NCI-H2171 treated with DMSO at 0.1 percent for 48 hours (cell line): ENCODE measurements around the gene JUN.

Source experiments
- DNase-seq: peaks from one replicate; lab custom pipeline; 2025; lab: John Stamatoyannopoulos, UW

The JUN gene

DNA sequence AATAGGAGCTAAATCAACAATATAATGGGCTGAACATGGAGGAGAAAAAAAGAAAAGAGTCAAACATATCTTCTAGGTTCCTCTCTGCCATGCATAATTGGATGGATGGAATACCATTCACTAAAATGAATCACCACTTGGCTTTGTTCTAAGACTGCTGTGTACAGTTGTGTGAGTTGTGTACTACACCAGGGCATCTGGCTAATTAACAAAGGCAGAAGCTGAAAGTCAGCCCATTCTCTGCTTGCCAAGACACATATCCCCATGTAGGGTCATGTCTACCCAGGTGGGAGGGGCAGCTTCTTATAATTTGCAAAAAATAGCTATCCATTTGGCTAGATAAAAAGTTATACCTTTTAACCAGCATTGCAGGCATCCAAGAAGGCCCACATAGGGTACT, 21.0 kb downstream of the JUN start:
- no peak for DNase-seq

DNA sequence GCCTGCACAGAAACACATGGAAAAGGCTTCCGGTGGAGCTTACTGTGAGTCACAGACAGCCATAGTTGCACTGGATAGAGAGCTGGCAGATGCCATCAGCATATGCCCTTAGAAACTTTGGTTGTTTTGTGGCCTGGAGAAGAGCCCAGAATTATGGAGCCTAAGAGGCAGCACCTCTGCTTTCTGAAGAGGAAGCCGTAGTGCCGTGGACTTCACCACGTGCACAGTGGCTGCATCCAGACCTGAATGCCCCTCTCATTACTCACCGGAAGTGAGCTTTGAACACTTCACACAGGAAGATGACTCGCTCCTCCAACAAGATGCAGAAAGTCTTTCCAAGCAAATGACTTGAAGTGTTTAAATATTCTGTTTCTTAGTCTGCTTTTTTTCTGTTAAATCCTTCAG, 28.4 kb downstream of the JUN start:
- peak; percentile 14 for DNase-seq

DNA sequence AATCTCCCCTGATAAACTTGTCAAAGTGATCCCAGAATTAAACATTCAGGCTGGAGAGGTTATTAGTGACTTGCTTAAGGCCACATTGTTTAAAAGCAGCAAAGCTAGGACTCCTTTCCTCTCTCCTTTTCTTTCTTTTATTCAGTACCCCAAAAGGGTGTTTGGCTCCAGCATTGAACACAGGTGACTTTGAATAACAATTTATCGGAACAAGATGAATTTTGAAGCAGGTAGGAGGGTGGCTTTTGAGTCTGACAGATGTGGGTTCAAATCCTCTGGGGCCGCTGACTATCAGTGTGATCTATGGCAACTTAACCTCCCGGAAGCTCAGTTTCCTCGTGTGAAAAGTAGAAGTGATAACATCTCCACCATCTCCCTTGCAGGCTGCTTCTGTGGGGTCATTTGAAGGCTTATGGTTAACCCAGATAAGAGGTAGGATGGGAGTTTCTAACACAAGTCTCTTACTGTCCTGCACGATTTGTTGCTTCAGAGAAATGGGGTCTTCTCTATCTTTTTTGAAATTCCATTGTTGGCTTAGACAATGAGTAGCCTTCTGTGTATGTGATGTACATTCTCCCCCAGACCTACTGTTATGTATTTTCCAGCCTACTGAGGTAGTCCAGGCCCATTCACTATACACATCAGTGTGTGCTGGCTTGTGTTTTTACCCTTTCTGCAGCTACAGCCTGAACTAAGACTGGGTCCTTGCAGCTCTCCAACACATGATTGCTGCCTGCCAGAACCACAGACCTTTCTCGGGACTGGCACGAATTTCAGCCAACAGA, 29.0 kb downstream of the JUN start:
- no peak for DNase-seq

DNA sequence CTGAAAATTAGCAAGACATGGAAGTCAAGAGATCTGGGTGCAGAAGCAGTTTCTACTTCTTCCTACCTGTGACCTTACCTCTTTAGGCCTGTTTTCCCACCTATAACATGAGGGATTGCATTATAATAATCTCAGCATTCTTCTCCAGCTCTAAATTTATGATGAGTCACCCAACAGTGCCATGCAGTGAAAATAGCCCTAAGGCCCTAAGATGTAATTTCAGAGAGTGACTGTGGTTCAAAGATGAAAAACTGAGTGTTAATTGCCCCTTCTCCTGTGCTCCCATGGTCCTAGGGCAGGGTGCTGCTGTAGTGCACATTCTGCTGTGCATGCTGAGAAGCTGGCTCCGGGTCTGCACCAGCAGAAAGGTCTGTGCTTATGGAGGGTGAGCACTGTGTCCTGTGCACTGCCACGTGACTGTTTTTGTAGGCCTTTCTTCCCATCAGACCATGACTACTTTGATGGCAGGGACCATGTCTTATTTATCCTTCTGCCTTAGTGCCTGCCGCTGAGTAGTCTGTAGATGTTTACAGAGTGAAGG, 29.7 kb downstream of the JUN start:
- DNase-seq = no peak

DNA sequence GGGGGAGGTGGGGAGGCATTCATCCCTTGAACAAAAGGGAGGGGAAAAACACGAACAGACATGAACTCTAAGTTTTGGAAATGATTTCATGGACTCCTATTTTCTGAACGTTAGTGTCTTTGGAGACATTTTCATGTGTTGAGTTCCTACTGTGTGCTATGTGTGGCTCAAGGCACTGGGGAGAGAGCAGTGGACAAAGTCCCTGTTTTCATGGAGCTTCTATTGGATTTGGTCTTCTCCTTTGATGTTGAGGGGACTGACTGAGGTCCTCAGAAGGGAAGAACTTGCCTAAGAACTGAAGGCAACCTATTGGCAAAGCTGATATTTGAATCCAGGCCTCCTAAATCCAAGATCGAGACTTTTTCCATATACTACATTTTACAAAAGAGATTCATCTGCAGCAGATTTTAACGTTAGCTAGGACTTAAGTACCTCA, 30.4 kb downstream of the JUN start:
- no peak for DNase-seq

DNA sequence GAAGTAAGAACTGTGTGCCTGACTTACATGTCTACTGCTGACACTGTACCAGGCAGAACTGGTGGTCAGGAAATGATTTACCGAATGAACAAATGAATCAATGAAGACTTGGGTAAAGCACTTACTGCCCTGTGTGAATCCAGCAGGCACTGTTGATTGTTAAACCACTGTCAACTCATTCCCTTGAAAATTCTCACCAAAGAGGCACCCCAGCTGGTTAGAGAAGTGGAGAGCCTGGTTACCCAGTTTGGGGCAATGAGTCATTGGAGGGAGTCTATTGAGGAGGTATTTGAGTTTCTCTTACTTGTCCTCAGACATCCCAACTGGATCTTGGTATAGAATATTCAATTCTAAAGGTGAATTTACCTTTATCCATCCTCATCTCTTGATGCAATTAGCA, 34.2 kb downstream of the JUN start:
- DNase-seq = no peak

DNA sequence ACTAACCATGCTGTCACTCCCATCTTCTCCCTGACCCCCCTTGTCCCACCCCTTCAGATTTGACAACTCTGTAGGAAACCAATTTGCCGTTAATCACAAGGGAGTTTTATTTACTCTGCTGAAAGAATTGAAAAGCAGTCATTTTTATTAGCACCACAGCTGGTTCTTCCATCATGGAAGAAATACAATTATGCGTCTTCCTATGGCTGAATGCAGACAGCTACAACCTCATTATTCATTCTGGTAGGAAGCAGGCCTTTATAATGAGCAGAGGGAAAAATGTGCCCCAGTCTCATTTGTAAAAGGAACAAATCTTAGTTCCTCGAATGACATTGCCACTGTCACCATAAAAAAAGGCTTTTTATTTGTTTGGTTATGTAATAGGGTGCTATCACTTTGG, 35.2 kb downstream of the JUN start:
- no peak for DNase-seq

DNA sequence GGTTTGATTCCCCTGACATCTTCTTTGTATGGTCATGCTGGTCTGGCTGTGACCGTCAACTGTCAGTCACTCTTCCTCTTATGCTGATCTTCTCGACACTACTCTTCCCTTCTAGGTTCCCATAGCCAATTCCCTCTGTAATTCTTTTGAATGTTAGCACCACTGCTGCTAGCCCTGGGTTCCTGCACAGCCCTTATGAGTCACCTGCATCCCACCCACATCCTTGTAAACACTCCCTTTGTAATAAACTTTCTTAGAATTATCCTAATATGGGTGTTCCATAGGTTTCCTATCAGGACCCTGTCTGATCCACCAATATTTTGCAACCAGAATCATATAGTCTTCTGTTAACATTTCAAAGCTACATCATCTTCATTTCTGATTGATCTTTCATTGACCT, 37.1 kb downstream of the JUN start:
- no peak for DNase-seq

DNA sequence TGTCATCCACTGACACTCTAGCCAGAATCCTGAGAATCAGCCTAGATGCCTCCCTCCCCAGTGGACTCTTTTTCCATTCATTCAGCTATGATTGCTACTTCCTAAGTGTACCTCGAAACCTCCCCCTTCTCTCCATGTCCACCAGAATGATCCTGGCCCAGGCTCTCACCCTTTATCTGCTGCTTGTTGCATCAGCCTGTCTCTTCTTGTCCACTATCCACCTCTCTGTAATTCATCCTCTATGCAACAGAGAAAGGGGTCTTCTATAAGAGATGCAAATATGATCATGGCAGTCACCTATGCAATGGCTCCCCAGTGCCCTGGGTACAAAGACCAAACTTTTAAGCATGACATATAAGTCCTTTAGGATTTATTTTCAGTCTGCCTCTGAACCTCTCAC, 37.7 kb downstream of the JUN start:
- DNase-seq = no peak

DNA sequence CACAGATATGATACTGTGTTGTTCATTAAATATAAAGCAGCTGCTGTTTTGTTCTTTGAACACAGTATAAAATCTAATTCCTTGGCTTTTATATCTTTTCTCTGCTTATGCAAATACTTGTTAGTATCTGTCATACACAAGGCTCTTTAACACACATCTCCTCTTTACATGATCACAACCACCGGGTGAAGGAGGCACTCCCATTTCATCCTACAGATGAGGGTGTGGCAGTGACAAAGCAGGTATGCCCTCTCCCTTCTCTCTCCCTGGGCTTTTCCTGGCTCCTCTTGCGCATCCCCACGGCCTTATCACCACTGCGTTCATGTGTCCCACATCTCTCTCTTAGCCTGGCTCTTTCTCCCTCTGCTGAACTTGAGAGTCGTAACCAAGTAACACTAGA, 38.2 kb downstream of the JUN start:
- no peak for DNase-seq

DNA sequence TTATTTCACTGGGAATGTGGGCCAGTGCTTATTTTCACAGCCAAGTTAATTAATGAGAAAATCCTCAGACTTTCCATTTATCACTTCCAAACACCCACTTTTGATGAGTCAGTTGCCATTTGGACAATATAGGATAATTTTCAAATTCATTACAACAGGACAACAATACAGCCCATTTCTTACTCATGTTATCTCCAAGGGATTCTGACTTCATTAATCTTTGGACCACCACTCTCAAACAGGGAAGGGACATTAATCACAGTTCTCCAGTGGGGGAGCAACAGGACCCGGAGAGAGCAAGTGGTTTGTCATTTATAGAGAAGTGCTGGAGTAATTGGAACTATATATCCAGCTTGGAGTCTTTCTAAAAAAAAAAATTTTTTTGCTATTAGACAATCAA, 38.7 kb downstream of the JUN start:
- no peak for DNase-seq

DNA sequence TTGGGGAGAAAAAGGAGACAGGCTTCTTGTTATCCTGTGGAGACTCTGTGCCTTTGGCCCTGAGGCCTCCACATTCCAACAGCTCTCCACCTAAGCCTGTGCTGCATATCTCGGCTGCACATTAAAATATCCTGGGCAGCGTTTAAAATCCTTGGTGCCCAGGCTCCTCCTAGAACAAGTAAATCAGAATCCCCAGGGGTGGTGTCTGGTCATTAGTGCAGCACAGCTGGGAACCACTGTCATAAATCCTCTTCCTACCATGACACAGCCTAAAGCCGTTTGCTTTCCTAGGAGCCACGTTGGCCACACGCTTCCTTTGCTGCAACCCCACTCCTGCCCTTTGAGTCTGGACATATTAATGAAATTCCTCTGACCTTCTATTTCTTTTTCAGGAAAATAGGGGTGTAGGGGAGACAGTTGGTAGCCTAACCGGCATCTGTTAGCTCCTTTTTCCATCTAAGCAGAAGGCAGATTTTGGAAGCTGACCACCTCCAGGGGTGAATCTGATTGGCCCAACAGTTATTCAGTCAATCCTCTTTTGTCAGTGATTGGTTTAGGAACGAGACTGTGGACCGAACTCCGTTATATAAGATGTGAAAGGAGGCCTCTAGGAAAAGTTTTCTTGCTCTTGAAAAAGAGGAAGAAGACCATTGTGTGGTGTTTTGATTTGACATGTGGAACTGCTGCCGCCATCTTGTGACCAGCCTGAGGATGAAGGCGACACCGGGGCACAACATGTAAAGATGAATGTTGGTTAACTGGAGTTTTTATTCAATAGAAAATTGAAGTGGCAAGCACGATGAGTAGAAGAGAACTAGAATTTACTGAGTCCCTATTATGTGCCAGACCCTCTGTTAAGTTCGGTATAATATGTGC, 41.9 kb downstream of the JUN start:
- no peak for DNase-seq

DNA sequence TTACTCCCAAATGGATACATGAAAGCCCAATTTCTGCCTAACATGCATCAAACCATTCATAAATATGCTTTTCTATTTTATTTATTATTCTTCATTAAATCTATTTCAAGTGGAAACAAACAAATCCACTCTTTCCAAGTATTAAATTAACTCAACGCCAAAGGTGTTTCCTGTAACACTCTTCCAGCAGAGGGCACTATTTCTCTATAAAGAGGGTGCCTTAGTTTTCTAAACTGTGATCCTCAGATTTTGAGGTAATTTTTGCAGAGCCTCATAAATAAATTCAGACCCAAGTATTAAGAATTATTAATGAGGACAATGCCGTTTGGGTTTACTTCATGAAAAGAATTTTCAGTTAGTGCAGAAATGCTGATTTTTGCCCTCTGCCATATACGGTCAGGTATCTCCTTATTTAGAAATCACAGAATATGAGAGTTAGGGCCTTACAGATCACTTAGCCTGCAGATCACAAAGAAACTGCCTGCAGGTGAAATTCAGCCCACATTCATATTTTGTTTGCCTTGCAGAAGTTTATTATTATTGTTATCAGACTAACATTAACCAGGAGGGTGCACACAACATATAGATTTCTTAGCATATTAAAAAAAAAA, 43.9 kb downstream of the JUN start:
- DNase-seq = peak; percentile 78

DNA sequence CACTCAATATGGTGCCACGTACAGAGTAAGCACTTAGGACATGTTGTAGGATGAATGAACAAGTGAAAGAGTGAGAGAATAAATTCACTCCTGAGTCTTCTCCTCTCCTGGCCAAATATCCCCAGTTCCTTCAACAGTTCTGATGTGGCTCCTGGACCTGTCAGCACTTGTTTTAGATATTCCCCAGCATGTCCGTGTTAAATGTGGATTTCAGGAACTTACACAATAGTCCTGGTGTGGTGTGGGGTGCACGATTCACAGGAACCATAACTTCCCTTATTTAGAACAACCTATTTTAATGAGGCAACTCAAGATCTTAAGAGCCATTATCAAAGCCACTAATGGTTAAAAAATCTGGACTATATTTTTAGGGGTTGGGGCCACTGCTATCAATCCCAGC, 45.0 kb downstream of the JUN start:
- no peak for DNase-seq

DNA sequence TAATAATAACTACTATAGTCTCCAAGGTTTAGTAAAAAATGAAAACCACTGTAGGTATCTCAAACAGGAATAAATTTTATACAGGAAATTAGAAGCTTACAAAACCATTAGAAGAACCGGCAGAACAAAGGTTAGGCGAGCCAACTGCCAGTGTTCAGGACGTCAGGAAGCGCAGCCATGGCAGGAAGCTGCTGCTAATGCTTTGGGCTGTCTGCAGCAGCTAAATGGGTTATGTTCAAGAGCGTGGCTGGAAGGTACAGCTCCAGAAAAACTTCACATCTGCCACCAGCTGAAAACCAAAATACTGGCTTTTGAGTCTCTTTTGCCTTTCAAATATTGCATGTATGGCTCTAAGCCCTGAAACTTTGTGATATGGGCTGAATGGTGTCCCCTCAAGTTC, 48.3 kb downstream of the JUN start:
- DNase-seq = no peak

DNA sequence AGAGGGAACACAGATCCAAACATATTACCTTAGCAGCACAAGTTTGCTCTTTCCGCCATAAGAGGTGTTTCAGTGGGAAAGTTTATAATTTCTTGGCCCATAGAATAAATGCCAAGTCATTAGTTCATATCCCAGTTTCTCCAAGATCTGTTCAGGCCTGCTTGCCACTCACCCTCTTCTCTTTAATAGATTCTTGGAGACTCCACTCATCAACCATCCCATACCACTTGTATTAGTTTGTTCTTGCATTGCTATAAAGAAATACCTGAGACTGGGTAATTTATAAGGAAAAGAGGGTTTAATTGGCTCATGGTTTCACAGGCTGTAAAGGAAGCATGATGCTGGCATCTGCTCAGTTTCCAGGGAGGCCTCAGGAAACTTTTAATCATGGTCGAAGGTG, 49.2 kb downstream of the JUN start:
- DNase-seq = no peak

DNA sequence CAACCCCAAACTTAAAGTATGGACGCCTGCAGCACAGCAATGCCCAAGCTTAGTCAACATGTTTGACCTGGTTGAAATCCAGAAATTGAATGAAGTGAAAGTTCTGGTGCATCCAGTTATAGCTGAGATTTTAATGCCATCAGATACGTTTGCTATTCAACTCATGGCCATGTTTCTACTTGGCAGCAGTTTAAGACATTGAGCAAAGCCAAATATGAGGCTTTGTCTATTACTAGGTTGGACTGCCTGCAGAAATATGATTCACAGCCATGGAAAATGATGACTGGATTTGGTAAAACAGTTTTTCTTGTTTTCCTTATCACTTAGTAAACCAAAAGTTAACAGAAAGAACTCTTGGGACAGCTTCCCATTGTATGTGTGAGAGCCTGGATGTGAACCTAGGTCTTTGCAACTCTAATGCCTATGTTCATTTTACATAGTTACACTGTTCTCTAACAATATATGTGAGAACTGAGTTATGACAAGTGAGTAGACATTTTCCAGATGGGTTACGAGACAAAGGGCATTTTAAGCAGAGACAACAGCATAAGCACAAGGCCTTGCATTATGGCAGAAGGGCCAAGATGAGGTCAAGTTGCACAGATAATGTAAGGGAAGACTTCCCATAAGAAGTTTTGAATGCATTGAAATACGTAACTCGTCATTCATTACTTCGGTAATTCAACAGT, 51.6 kb downstream of the JUN start:
- no peak for DNase-seq
